H1 (cell line): ENCODE measurements around the gene NAB1. TPM values are rescaled to one million over a fixed set of nuclear protein-coding genes. Genes with fewer than 3 reads are reported as not detected.

Experiments
- CTCF ChIA-PET: fragments of 300-600 bp; sonication (Branson Sonifier 250); formaldehyde crosslinking; loops from one replicate; lab custom pipeline; 2021; ENCODE audit not compliant: partially characterized antibody; lab: Charles Lee
- POLR2A ChIA-PET: fragments of 300-600 bp; sonication (Branson Sonifier 250); formaldehyde crosslinking; loops from one replicate; lab custom pipeline; 2021; ENCODE audit warnings: inconsistent platforms; ENCODE audit not compliant: partially characterized antibody; lab: Charles Lee
- DNase-seq, 2 experiments: peaks; one replicate each; pipeline versions ENCODE4 v3.0.0 to v3.0.0-alpha.2; 2010 to 2022; ENCODE audit warnings: low spot score in 2 of 2, low read depth in 1 of 2, mixed read lengths in 1 of 2
- FAIRE-seq: peaks from 2 replicates; lab custom pipeline; 2011; peaks lifted over from hg19 to GRCh38; lab: Jason Lieb, UNC
- H2AFZ ChIP-seq: 2 replicates; pipeline ENCODE4 v1.8.1; 2012; ENCODE audit warnings: low read length, inconsistent platforms
- H2AK5ac ChIP-seq: 2 replicates; pipeline ENCODE4 v1.6.1; 2013; ENCODE audit warnings: low read depth, low read length
- H2BK120ac ChIP-seq: replicated peaks from 2 replicates; pipeline ENCODE3; 2013; ENCODE audit warnings: low read depth, low read length, inconsistent platforms
- H2BK12ac ChIP-seq: 2 replicates; pipeline ENCODE4 v1.6.1; 2013; ENCODE audit warnings: low read depth, low read length
- H2BK15ac ChIP-seq: 2 replicates; pipeline ENCODE4 v1.6.1; 2013; ENCODE audit warnings: low read length
- H2BK20ac ChIP-seq: 2 replicates; pipeline ENCODE4 v1.6.1; 2013; ENCODE audit warnings: low read length
- H2BK5ac ChIP-seq: 2 replicates; pipeline ENCODE4 v1.6.1; 2013; ENCODE audit warnings: low read depth, low read length
- H3K14ac ChIP-seq: 2 replicates; pipeline ENCODE4 v1.6.1; 2013; ENCODE audit warnings: inconsistent platforms; ENCODE audit not compliant: insufficient read length
- H3K18ac ChIP-seq: 2 replicates; pipeline ENCODE4 v1.6.1; 2013; ENCODE audit warnings: low read length; ENCODE audit errors: extremely low read depth
- H3K23ac ChIP-seq: 2 replicates; pipeline ENCODE4 v1.6.1; 2013; ENCODE audit warnings: inconsistent platforms; ENCODE audit not compliant: insufficient read length
- H3K23me2 ChIP-seq: 2 replicates; pipeline ENCODE4 v1.6.1; 2013; ENCODE audit warnings: low read depth, low read length
- H3K27ac ChIP-seq: 2 replicates; pipeline ENCODE4 v1.6.1; 2011; ENCODE audit warnings: low read depth, low read length, inconsistent platforms
- H3K27me3 ChIP-seq, 4 experiments: replicated peaks in 1 of 4; 1 replicate in 1 of 4; 2 replicates in 3 of 4; pipeline versions ENCODE4 v1.6.1 to v1.8.1; 2011 to 2013; ENCODE audit warnings: low read length in 3 of 4, mild to moderate bottlenecking in 3 of 4, inconsistent platforms in 2 of 4, mixed read lengths in 2 of 4, moderate library complexity in 1 of 4; ENCODE audit not compliant: control insufficient read depth in 3 of 4, insufficient read depth in 3 of 4; ENCODE audit errors: extremely low read depth in 1 of 4
- H3K36me3 ChIP-seq, 4 experiments: 2 replicates each; pipeline versions ENCODE4 v1.6.1 to v1.8.1; 2011 to 2013; ENCODE audit warnings: mild to moderate bottlenecking in 4 of 4, low read length in 3 of 4, moderate library complexity in 2 of 4, control low read depth in 1 of 4, inconsistent platforms in 1 of 4; ENCODE audit not compliant: insufficient read depth in 4 of 4, control insufficient read depth in 2 of 4
- H3K4ac ChIP-seq: replicated peaks from 2 replicates; pipeline ENCODE3; 2013; ENCODE audit warnings: low read length, low read depth, mixed read lengths, inconsistent platforms; ENCODE audit not compliant: insufficient read length
- H3K4me1 ChIP-seq, 4 experiments: replicated peaks in 1 of 4; 1 replicate in 1 of 4; 2 replicates in 3 of 4; pipeline versions ENCODE4 v1.6.1 to v1.8.1; 2011 to 2013; ENCODE audit warnings: low read length in 3 of 4, inconsistent platforms in 2 of 4, mixed read lengths in 1 of 4; ENCODE audit not compliant: insufficient read depth in 4 of 4, control insufficient read depth in 3 of 4
- H3K4me2 ChIP-seq, 2 experiments: 2 replicates each; pipeline versions ENCODE4 v1.6.1 to v1.8.1; 2011 to 2013; ENCODE audit warnings: low read depth in 2 of 2, low read length in 2 of 2, control low read depth in 1 of 2, inconsistent platforms in 1 of 2, mild to moderate bottlenecking in 1 of 2; ENCODE audit not compliant: insufficient read depth in 1 of 2
- H3K4me3 ChIP-seq, 4 experiments: fragments of 200-600, 300-600 bp in 1 of 4; sonication (generic), shearing (Covaris generic), sonication (Bioruptor Twin) in 1 of 4; 2 replicates each; pipeline versions ENCODE4 v1.5.1 to v1.8.1; 2011 to 2016; ENCODE audit warnings: low read length in 4 of 4, low read depth in 3 of 4, control low read depth in 2 of 4, inconsistent platforms in 2 of 4, mild to moderate bottlenecking in 2 of 4, mixed read lengths in 1 of 4, moderate library complexity in 1 of 4; ENCODE audit not compliant: insufficient read depth in 2 of 4; ENCODE audit errors: extremely low read depth in 1 of 4
- H3K56ac ChIP-seq: replicated peaks from 2 replicates; pipeline ENCODE3; 2013; ENCODE audit warnings: low read depth, mild to moderate bottlenecking, mixed read lengths, low read length, inconsistent platforms; ENCODE audit not compliant: insufficient read length
- H3K79me1 ChIP-seq: 2 replicates; pipeline ENCODE4 v1.6.1; 2013; ENCODE audit warnings: low read depth, low read length, control low read depth
- H3K79me2 ChIP-seq, 2 experiments: 2 replicates each; pipeline versions ENCODE4 v1.6.1 to v1.8.1; 2012 to 2013; ENCODE audit warnings: low read length in 2 of 2, mild to moderate bottlenecking in 2 of 2, inconsistent platforms in 1 of 2; ENCODE audit not compliant: insufficient read depth in 2 of 2, control insufficient read depth in 1 of 2
- H3K9ac ChIP-seq, 4 experiments: replicated peaks in 1 of 4; 1 replicate in 1 of 4; 2 replicates in 3 of 4; pipeline versions ENCODE4 v1.6.1 to v1.8.1; 2011 to 2013; ENCODE audit warnings: low read depth in 3 of 4, low read length in 3 of 4, control low read depth in 2 of 4, mild to moderate bottlenecking in 2 of 4, moderate library complexity in 2 of 4, inconsistent platforms in 1 of 4; ENCODE audit errors: extremely low read depth in 1 of 4
- H3K9me3 ChIP-seq, 2 experiments: 2 replicates each; pipeline versions ENCODE4 v1.6.1 to v1.8.1; 2012 to 2013; ENCODE audit warnings: mild to moderate bottlenecking in 2 of 2, moderate library complexity in 2 of 2, control low read depth in 1 of 2, inconsistent platforms in 1 of 2, low read depth in 1 of 2, low read length in 1 of 2, mixed read lengths in 1 of 2; ENCODE audit not compliant: insufficient read depth in 2 of 2
- H4K20me1 ChIP-seq, 2 experiments: replicated peaks in 1 of 2; 2 replicates each; pipeline versions ENCODE3 to v1.8.1; 2011 to 2013; ENCODE audit warnings: inconsistent platforms in 2 of 2, low read length in 2 of 2, mild to moderate bottlenecking in 1 of 2; ENCODE audit not compliant: insufficient read depth in 2 of 2, control insufficient read depth in 1 of 2
- H4K5ac ChIP-seq: 2 replicates; pipeline ENCODE4 v1.6.1; 2013; ENCODE audit warnings: low read length, low read depth, mixed read lengths, inconsistent platforms; ENCODE audit not compliant: insufficient read length
- H4K8ac ChIP-seq: 2 replicates; pipeline ENCODE4 v1.8.0; 2013; ENCODE audit warnings: mild to moderate bottlenecking, moderate library complexity, low read length, inconsistent platforms; ENCODE audit not compliant: insufficient read depth; ENCODE audit errors: extremely low read depth
- H4K91ac ChIP-seq: replicated peaks from 2 replicates; pipeline ENCODE3; 2013; ENCODE audit warnings: low read length, mixed read lengths, inconsistent platforms; ENCODE audit not compliant: insufficient read length
- BCL11A ChIP-seq, 2 experiments: IDR thresholded peaks; one replicate each; pipeline ENCODE4 v1.6.1; 2011; ENCODE audit warnings: low read depth in 2 of 2, low read length in 2 of 2, mild to moderate bottlenecking in 2 of 2
- CHD2 ChIP-seq: IDR thresholded peaks from 2 replicates; pipeline ENCODE4 v1.6.1; 2012; ENCODE audit warnings: low read length, improper control_type of control experiment
- EGR1 ChIP-seq: IDR thresholded peaks from 2 replicates; pipeline ENCODE4 v1.6.1; 2011; ENCODE audit warnings: low read depth, low read length, borderline replicate concordance
- NRF1 ChIP-seq: IDR thresholded peaks from 2 replicates; pipeline ENCODE4 v1.6.1; 2011; ENCODE audit warnings: mild to moderate bottlenecking, low read depth, low read length, improper control_type of control experiment
- POU5F1 ChIP-seq: IDR thresholded peaks from 2 replicates; pipeline ENCODE4 v1.6.1; 2011; ENCODE audit warnings: low read depth, mild to moderate bottlenecking, low read length, moderate library complexity
- SIN3A ChIP-seq, 2 experiments: IDR thresholded peaks in 1 of 2; conservative IDR thresholded peaks in 1 of 2; 2 replicates each; pipeline ENCODE4 v1.6.1; 2011 to 2012; ENCODE audit warnings: low read length in 2 of 2, improper control_type of control experiment in 1 of 2, low read depth in 1 of 2, mild to moderate bottlenecking in 1 of 2
- SP4 ChIP-seq: IDR thresholded peaks from 2 replicates; pipeline ENCODE4 v1.6.1; 2012; ENCODE audit warnings: low read length, inconsistent platforms
- SRF ChIP-seq: IDR thresholded peaks from 2 replicates; pipeline ENCODE4 v1.6.1; 2011; ENCODE audit warnings: mild to moderate bottlenecking, low read depth, low read length, moderate library complexity
- WGBS, 2 experiments: shearing (Covaris generic) in 1 of 2; methylation state at CpG; one replicate each; pipeline versions ENCODE4 v1.1.6 to v1.1.7; 2013 to 2015; ENCODE audit warnings: low lambda C conversion rate in 2 of 2, mixed read lengths in 2 of 2, inconsistent platforms in 1 of 2, low coverage in 1 of 2, missing lambda C conversion rate in 1 of 2; ENCODE audit not compliant: insufficient replicate concordance in 2 of 2, insufficient coverage in 1 of 2, insufficient read length in 1 of 2; ENCODE audit errors: extremely low coverage in 1 of 2, missing lambda C conversion rate in 1 of 2; 5-methylcytosine and 5-hydroxymethylcytosine counted together
- polyA plus RNA-seq, 7 experiments: library from polyadenylated mRNA; depleted of rRNA in 3 of 7; stranded (reverse) in 5 of 7; unstranded in 2 of 7; fragments of >200 nt in 5 of 7; fragments of 200-250 nt in 2 of 7; gene quantifications; 1 replicate in 5 of 7; 2 replicates in 1 of 7; 4 replicates in 1 of 7; pipeline versions ENCODE4 v1.2.1 to v1.2.3, GENCODE V29; 2011 to 2013; ENCODE audit warnings: missing spikeins in 2 of 7, mixed read lengths in 2 of 7
- total RNA-seq: library from RNA; stranded (reverse); fragmentation: NEBNext Ultra II Directional; extraction: Animal tissue kit (Norgen Biotek cat#: 25700); gene quantifications from 2 replicates; pipeline ENCODE4 v1.2.1, GENCODE V29; 2021

Gene NAB1
- total and polyA plus RNA-seq, 2 of the 8 experiments (the other 6 are each of a cell fraction or from before 2014, with no cell fraction given): 8.5 to 28.6 TPM

GRCh38 chr2:190600293-190601103 is 48.4 kb upstream of the NAB1 start:
- Histone ChIP-seq H3K79me2 (no peaks in the 10 kb centered on the region), H3K27ac (no peak overlapping the region), H2BK12ac (no peak overlapping the region), H2BK120ac (no peak overlapping the region), H2BK15ac (no peak overlapping the region), H3K9ac (no peak overlapping the region), H3K27me3 (no peaks in the 10 kb centered on the region), H2BK5ac (no peak overlapping the region), H3K56ac (no peak overlapping the region), H3K23ac (no peak overlapping the region), H3K36me3 (no peaks in the 10 kb centered on the region), H4K91ac (no peak overlapping the region), H2AK5ac (no peak overlapping the region), H3K79me1 (no peaks in the 10 kb centered on the region), H4K20me1 (no peaks in the 10 kb centered on the region), H3K9me3 (no peaks in the 10 kb centered on the region), H3K18ac (no peak overlapping the region), H3K4me2 (no peak overlapping the region), H3K4me1 (no peaks in the 10 kb centered on the region), H2BK20ac (no peak overlapping the region), H3K4ac (no peak overlapping the region), H2AFZ (no peak overlapping the region; the same call in 1 of the 2 replicates), H3K14ac (no peak overlapping the region), H4K5ac (no peak overlapping the region), H3K23me2 (no peaks in the 10 kb centered on the region), H4K8ac (no peak overlapping the region), H3K4me3 (no peak overlapping the region)
- ChIA-PET CTCF (interaction anchor here (0.8 kb wide), 1 partner anchor 9 kb away, joined by 3 read pairs; no protein-coding TSS in a partner anchor), POLR2A (no interaction called here)
- WGBS, 2 experiments: 85% methylated on average over 5 of the region's 5 CpGs; no CpG with 5 or more reads in 1 of the 2 experiments
- no peak for DNase-seq
- FAIRE-seq: no peak
- TF ChIP-seq SP4 (no peak), SRF (no peak), POU5F1 (no peak), EGR1 (no peak), CHD2 (no peak), SIN3A (conservative IDR thresholded peaks at IDR 0.05 in 1 of 2, IDR thresholded peaks at IDR 0.05 in 1 of 2; ENCODE audit: low read depth in 1 of 2, low read length in 2 of 2) (no peak), NRF1 (no peak), BCL11A (IDR thresholded peaks at IDR 0.05; ENCODE audit: low read depth in 2 of 2, low read length in 2 of 2) (no peak)
